Kidney (tissue), 14 donors: ENCODE data around the gene SLC25A22. TPM values are rescaled to one million over a fixed set of nuclear protein-coding genes. Genes with fewer than 3 reads are reported as not detected.

Source experiments
- DNase-seq, 5 donors: peaks; one replicate each; pipeline ENCODE4 v3.0.0-alpha.2; 2013 to 2020
- FAIRE-seq: peaks from 2 replicates; lab custom pipeline; 2012; peaks lifted over from hg19 to GRCh38; lab: Jason Lieb, UNC
- H3K27ac ChIP-seq, 2 donors: one replicate each; pipeline ENCODE4 v1.7.0; 2013; ENCODE audit warnings: low read depth in 2 of 2, low read length in 2 of 2, inconsistent platforms in 1 of 2
- H3K27me3 ChIP-seq: one replicate; pipeline ENCODE4 v1.7.1; 2013; ENCODE audit warnings: low read length, inconsistent platforms; ENCODE audit not compliant: control insufficient read depth, insufficient read depth
- H3K36me3 ChIP-seq, 3 donors: one replicate each; pipeline versions ENCODE4 v1.7.0 to v1.7.1; 2013; ENCODE audit warnings: low read length in 3 of 3, control low read depth in 1 of 3, inconsistent platforms in 1 of 3; ENCODE audit not compliant: insufficient read depth in 3 of 3, control insufficient read depth in 2 of 3
- H3K4me1 ChIP-seq, 3 donors: one replicate each; pipeline versions ENCODE4 v1.7.0 to v1.7.1; 2013; ENCODE audit warnings: low read length in 3 of 3, inconsistent platforms in 1 of 3, low read depth in 1 of 3; ENCODE audit not compliant: control insufficient read depth in 2 of 3, insufficient read depth in 2 of 3
- H3K4me3 ChIP-seq, 3 donors: one replicate each; pipeline versions ENCODE4 v1.7.0 to v1.8.1; 2013; ENCODE audit warnings: low read length in 3 of 3, control low read depth in 1 of 3, inconsistent platforms in 1 of 3
- H3K9ac ChIP-seq, 3 donors: one replicate each; pipeline versions ENCODE4 v1.7.0 to v1.7.1; 2013; ENCODE audit warnings: low read length in 3 of 3, control low read depth in 1 of 3, inconsistent platforms in 1 of 3
- H3K9me3 ChIP-seq, 3 donors: one replicate each; pipeline versions ENCODE4 v1.7.0 to v1.7.1; 2013; ENCODE audit warnings: low read length in 3 of 3, control low read depth in 1 of 3, inconsistent platforms in 1 of 3; ENCODE audit not compliant: control insufficient read depth in 2 of 3, insufficient read depth in 1 of 3
- intact Hi-C: fragments of 100-400 bp; cut with DNase I; formaldehyde crosslinking; loops from one replicate; pipeline ENCODE4 v1.11.1; 2022
- polyA plus RNA-seq: library from polyadenylated mRNA; stranded (reverse); fragments of 350-450 nt; fragmentation: Illumina TruSeq; extraction: RNeasy Lipid Tissue Mini Kit (QIAGEN cat#74804); gene quantifications from one replicate; pipeline ENCODE4 v1.2.3, GENCODE V29; 2014; ENCODE audit warnings: low read depth, low replicate concordance; ENCODE audit not compliant: insufficient read depth
- total RNA-seq: library from RNA; stranded (reverse); fragmentation: NEBNext Ultra II Directional; extraction: Animal tissue kit (Norgen Biotek cat#: 25700); gene quantifications from one replicate; pipeline ENCODE4 v1.2.1, GENCODE V29; 2021
- TF ChIP-seq, protein P1 (sequence below): IDR thresholded peaks from 3 replicates; pipeline ENCODE4 v1.5.1; 2012; ENCODE audit warnings: mild to moderate bottlenecking, moderate library complexity, borderline replicate concordance; ENCODE audit not compliant: insufficient read depth; ENCODE audit errors: extremely low read depth
- donor health status: control.
- donor health status: control.
- donor health status: control.
- donor health status: control.
- donor health status: control.
- donor health status: DM: yes; HTN: yes; CAD: no.
- donor health status: Normal renal cell carcinoma (clear cell type).

The SLC25A22 gene
- total and polyA plus RNA-seq, 2 donors from 2014 or later = 14.3 to 17.8 TPM

DNA sequence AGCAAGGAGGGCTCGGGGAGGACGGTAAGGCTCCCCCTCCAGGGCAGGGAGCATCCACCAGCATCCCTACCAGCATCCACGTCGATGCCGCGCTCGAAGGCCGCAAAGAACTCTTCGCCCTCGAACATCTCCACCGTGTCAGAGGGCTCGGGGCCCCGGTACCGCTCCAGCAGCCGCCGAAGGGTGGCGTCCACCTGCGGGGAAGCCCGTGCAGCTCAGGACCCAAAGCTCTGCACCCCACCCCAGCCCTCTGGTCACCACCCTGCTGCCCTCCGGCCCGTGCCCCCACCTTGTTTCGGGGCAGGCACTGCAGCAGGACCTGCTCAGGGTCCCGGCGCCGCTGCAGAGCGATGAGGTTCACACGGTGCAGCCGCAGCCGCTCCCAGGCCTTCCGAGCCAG is 2.4 kb upstream of the SLC25A22 start:
- no peaks in the 10 kb centered on the region for H3K9me3 ChIP-seq
- no peak overlapping the region for H3K9ac ChIP-seq
- no peak overlapping the region for H3K27ac ChIP-seq
- H3K4me3 ChIP-seq = no peak overlapping the region
- no peaks in the 10 kb centered on the region for H3K27me3 ChIP-seq
- TF ChIP-seq, protein P1, sequence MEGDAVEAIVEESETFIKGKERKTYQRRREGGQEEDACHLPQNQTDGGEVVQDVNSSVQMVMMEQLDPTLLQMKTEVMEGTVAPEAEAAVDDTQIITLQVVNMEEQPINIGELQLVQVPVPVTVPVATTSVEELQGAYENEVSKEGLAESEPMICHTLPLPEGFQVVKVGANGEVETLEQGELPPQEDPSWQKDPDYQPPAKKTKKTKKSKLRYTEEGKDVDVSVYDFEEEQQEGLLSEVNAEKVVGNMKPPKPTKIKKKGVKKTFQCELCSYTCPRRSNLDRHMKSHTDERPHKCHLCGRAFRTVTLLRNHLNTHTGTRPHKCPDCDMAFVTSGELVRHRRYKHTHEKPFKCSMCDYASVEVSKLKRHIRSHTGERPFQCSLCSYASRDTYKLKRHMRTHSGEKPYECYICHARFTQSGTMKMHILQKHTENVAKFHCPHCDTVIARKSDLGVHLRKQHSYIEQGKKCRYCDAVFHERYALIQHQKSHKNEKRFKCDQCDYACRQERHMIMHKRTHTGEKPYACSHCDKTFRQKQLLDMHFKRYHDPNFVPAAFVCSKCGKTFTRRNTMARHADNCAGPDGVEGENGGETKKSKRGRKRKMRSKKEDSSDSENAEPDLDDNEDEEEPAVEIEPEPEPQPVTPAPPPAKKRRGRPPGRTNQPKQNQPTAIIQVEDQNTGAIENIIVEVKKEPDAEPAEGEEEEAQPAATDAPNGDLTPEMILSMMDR = no peak
- peaks cover 0 to 26% (median 12%) of the 10 kb centered on the region in 3 donors for H3K4me1 ChIP-seq
- intact Hi-C loops = no loop called here
- no peak for FAIRE-seq
- no peaks in the 10 kb centered on the region for H3K36me3 ChIP-seq
- DNase-seq = no peak

DNA sequence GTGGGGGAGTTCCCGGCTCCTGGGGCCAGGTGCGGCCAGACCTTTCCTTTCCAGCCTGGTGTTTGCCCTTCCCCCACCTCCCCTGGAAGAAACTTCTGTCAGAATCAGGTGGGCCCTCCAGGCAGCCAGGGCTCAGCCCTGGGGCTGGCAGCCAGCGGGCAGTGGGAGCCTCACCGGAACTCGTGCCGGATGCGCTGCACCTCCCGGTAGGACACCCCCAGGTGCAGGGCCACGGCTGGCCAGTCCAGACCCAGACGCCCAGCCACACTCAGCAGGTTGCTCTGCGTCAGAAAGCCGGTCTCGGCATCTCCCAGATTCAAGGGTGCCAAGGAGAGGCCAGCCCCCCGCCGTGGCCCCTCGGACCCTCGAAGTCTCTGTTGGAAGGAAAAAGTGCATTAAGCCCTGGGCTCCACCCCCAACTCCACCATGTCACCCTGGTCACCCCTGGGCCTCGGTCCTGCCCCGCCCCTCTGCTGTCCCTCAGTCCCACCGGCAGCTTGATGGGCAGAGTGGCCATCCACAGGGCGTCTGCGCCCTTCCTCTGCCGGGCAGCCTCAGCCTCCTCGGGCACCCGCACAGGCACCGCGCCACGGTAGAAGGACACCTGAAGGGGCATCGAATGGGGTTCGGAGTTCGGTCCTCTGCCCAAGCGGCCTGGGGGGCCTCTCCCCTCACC is 1.7 kb upstream of the SLC25A22 start:
- no peak for DNase-seq
- H3K4me1 ChIP-seq = peaks cover 0 to 28% (median 12%) of the 10 kb centered on the region in 3 donors
- no peak for FAIRE-seq

DNA sequence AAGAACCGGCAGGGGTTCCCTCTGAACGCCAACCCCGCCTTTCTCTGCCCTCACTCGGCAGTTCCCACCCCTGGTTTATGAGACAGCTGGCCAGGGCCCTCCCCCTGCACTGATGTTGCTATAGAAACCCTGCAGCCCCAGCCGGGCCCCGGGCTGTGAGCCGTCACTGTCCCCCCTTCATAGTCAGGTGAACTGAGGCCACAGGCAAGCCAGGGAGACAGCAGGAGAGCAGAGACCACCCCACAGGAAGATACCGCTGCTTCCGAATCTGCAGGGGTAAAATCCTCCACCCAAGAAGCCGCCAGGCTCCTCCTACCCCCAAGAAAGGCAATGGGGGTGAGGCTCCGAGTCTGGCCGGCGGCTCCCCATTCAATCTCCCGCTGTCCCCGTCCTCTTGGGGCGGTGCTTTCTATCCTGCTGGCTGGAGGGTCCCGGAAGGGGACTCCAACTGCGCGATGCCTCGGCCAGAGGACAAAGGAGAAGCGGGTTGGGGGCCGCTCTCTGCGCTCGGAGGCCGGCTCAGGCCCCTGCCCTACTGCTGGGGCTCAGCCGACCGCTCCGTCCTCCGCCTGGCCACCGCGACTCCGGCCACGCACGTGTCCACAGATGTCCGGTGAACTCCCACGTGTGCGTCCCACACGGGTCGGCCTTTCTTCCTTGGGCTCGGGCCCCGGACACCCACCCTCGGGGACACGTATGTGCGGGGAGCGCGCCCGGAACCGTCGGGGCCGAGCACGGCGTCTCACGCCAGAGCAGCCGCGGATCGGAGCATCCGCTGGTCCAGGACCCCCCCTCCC is 587 bp downstream of the SLC25A22 start:
- DNase-seq = peak; percentile 89 to 93 (median 91)
- peak overlapping the region; percentile 54 to 80 for H3K27ac ChIP-seq
- FAIRE-seq = no peak
- H3K27me3 ChIP-seq = no peaks in the 10 kb centered on the region
- TF ChIP-seq, protein P1 = no peak
- no peaks in the 10 kb centered on the region for H3K36me3 ChIP-seq
- H3K9me3 ChIP-seq = no peaks in the 10 kb centered on the region
- peaks cover 0 to 22% (median 8%) of the 10 kb centered on the region in 3 donors for H3K4me1 ChIP-seq
- peak overlapping the region; percentile 47 to 79 (median 73) for H3K4me3 ChIP-seq
- peak overlapping the region in 2 of 3 donors; percentile 32 to 70 for H3K9ac ChIP-seq
- intact Hi-C loops = no loop called here

More for the DNA sequence above, 1.7 kb upstream of the SLC25A22 start:
- Histone ChIP-seq H3K9me3 (no peaks in the 10 kb centered on the region), H3K36me3 (no peaks in the 10 kb centered on the region), H3K9ac (no peak overlapping the region), H3K4me3 (no peak overlapping the region), H3K27me3 (no peaks in the 10 kb centered on the region), H3K27ac (no peak overlapping the region)
- TF ChIP-seq, protein P1 = no peak
- intact Hi-C loops = no loop called here
